ENCODE measurements around the gene ABCA10. TPM values are rescaled to one million over a fixed set of nuclear protein-coding genes. Genes with fewer than 3 reads are reported as not detected.

The ABCA10 gene
- total and polyA plus RNA-seq, 2 of the 13 experiments (the other 11 are each of a cell fraction or from before 2014, with no cell fraction given) = 0.02 to 0.08 TPM

DNA sequence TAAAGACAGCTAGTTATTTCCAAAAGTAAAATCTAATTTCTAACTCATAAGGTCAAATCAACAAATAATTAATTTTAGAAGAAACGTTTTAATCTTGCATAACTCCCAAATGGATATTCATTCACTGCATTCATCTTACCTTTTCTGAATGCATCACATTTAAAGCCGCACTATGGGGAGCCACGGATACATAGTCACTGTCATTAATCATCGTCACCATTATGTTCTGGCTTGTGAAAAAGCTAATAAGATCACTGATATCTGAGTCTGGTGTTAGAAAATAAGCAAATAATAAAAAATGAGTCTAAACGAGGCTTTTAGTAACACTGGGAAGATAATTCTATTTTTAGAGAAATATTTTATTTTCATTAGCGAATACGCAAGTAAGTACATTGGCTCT is 42.4 kb upstream of the ABCA10 start (continued):
- TF ChIP-seq, protein P1, sequence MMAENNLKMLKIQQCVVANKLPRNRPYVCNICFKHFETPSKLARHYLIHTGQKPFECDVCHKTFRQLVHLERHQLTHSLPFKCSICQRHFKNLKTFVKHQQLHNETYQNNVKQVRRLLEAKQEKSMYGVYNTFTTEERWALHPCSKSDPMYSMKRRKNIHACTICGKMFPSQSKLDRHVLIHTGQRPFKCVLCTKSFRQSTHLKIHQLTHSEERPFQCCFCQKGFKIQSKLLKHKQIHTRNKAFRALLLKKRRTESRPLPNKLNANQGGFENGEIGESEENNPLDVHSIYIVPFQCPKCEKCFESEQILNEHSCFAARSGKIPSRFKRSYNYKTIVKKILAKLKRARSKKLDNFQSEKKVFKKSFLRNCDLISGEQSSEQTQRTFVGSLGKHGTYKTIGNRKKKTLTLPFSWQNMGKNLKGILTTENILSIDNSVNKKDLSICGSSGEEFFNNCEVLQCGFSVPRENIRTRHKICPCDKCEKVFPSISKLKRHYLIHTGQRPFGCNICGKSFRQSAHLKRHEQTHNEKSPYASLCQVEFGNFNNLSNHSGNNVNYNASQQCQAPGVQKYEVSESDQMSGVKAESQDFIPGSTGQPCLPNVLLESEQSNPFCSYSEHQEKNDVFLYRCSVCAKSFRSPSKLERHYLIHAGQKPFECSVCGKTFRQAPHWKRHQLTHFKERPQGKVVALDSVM (CRISPR knock-in tag; IDR thresholded peaks at IDR 0.05) = no peak
- TF ChIP-seq, protein P2, sequence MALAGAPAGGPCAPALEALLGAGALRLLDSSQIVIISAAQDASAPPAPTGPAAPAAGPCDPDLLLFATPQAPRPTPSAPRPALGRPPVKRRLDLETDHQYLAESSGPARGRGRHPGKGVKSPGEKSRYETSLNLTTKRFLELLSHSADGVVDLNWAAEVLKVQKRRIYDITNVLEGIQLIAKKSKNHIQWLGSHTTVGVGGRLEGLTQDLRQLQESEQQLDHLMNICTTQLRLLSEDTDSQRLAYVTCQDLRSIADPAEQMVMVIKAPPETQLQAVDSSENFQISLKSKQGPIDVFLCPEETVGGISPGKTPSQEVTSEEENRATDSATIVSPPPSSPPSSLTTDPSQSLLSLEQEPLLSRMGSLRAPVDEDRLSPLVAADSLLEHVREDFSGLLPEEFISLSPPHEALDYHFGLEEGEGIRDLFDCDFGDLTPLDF (CRISPR knock-in tag; IDR thresholded peaks at IDR 0.05) = no peak
- TF ChIP-seq, protein P3, sequence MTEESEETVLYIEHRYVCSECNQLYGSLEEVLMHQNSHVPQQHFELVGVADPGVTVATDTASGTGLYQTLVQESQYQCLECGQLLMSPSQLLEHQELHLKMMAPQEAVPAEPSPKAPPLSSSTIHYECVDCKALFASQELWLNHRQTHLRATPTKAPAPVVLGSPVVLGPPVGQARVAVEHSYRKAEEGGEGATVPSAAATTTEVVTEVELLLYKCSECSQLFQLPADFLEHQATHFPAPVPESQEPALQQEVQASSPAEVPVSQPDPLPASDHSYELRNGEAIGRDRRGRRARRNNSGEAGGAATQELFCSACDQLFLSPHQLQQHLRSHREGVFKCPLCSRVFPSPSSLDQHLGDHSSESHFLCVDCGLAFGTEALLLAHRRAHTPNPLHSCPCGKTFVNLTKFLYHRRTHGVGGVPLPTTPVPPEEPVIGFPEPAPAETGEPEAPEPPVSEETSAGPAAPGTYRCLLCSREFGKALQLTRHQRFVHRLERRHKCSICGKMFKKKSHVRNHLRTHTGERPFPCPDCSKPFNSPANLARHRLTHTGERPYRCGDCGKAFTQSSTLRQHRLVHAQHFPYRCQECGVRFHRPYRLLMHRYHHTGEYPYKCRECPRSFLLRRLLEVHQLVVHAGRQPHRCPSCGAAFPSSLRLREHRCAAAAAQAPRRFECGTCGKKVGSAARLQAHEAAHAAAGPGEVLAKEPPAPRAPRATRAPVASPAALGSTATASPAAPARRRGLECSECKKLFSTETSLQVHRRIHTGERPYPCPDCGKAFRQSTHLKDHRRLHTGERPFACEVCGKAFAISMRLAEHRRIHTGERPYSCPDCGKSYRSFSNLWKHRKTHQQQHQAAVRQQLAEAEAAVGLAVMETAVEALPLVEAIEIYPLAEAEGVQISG (CRISPR knock-in tag; IDR thresholded peaks at IDR 0.05) = no peak
- TF ChIP-seq DNMT3B (CRISPR knock-in tag; conservative IDR thresholded peaks at IDR 0.05) = no peak
- TF ChIP-seq, protein P4, sequence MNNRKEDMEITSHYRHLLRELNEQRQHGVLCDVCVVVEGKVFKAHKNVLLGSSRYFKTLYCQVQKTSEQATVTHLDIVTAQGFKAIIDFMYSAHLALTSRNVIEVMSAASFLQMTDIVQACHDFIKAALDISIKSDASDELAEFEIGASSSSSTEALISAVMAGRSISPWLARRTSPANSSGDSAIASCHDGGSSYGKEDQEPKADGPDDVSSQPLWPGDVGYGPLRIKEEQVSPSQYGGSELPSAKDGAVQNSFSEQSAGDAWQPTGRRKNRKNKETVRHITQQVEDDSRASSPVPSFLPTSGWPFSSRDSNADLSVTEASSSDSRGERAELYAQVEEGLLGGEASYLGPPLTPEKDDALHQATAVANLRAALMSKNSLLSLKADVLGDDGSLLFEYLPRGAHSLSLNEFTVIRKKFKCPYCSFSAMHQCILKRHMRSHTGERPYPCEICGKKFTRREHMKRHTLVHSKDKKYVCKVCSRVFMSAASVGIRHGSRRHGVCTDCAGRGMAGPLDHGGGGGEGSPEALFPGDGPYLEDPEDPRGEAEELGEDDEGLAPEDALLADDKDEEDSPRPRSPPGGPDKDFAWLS (CRISPR knock-in tag; IDR thresholded peaks at IDR 0.05; ENCODE audit: borderline replicate concordance) = no peak
- TF ChIP-seq ATRX (CRISPR knock-in tag; IDR thresholded peaks at IDR 0.05; ENCODE audit: borderline replicate concordance) = no peak
- TF ChIP-seq ZC3H4 (CRISPR knock-in tag; IDR thresholded peaks at IDR 0.05; ENCODE audit: borderline replicate concordance) = no peak
